Stimulated activated CD4-positive, alpha-beta T cell treated with anti-CD3 and anti-CD28 coated beads, Interleukin-12 subunit alpha, Interleukin-12 subunit beta, amount 100 ng/mL, for 48 hours (primary cell): ENCODE data around the gene PPM1L.
"Not testable (repeated sequence)": the region's sequence is repeated elsewhere in the genome, so short reads cannot be mapped to it uniquely, and the experiment has no call there.

Experiments used
- DNase-seq, 3 donors: peaks; one replicate each; pipeline ENCODE4 v3.0.0-alpha.2; 2020; ENCODE audit warnings: low read depth in 2 of 3, low spot score in 1 of 3

The PPM1L gene

DNA sequence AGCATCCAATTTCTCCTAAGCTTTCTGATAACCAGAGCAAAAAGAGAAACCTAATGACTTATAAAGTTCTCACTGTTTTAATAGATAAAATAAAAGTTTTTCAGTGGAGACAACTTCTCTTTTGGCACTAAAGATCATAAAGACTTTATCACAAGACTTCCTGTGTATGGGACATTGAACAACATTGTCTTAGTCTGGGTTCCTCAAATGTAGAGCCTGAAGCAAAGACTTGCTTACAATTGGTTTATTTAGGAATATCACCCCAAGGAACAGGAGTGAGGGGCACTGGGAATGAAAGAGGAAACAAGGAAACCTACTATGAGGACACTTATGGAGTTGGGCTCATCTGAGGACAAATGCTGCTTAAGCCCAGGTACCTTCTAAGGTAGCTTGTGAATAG, 221.7 kb downstream of the PPM1L start:
- no peak for DNase-seq

GRCh38 chr3:160980740-160981139, 224.7 kb downstream of the PPM1L start:
- DNase-seq = no peak

GRCh38 chr3:160981217-160981938, 225.3 kb downstream of the PPM1L start:
- no peak for DNase-seq

DNA sequence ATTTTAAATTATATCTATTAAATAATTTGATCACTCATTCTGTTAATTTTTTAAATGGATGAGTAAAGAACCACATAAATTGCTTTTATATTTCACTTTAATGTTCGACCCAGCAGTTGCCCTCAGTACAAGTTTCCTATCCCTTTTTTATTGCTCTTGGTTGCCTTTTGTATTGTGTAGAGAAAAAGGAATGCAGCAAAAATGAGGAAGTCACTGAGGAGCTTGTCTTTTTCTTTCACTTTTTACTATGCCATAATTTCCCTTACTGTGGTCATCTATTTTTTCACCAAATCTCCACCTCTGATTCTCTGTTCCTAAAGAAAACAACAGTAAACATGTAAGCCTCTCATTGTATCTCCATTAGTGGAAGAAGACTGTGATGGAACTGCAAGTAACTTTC, 226.5 kb downstream of the PPM1L start:
- no peak for DNase-seq

- DNase-seq = not testable (repeated sequence)
Measured at GRCh38 chr3:160983900-160984299, 227.9 kb downstream of the PPM1L start.

DNA sequence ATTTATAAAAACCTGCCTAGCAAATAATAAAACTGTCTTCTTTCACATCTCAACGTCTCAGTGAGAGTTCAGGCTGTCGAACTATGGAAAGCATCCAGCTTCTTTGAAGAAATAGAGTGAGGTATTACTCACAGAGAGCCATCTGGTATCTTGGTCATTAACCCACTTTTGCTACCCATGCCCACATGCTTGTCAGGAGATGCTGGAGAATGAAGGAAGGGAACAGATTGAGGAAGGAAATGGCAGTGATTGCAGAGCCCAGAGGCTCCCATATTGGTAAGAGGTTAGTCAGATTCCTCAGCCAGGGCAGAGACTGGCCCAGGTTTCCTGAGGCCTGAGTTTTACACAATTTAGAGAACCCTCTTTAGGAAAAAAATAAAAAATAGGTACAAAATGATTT, 230.0 kb downstream of the PPM1L start:
- DNase-seq = no peak

- DNase-seq = no peak
Measured at GRCh38 chr3:160987982-160988964, 232.2 kb downstream of the PPM1L start.

DNA sequence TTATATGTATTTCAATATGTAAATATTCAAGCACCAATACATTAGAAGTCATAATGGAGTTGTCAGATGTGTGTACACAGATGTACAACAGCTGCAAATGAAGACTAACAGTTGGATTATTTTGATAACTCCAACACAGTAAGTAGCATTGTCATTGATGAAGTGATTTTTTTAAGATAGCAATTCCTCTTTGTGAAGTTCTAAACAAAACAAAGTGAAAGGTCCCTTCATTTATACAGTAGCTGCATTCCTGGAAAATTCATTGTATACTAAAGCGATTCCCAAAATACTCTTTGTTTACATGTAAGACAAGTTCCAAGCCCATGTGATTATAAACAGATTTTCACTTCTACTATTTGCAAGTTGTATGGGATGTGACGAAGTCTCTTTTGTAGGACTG, 234.4 kb downstream of the PPM1L start:
- DNase-seq = no peak

DNA sequence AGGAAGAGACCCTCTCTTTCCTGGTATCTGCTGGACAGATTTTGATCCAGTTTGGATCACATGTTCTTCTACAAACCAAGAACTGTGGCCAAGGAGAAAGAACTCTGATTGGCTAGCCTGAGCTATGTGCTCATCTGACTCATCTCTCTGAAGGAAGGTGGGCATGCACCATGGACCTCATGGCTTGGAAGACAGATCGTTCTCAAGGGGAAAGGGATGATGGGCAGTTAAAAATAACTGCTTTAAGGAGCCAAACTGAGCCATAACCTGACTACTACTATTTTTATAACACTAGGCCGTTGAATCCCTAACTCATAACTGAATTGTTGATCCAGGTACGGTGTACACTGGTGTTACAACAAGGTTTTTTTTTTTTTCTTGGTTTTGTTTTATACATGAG, 236.7 kb downstream of the PPM1L start:
- DNase-seq = no peak

DNA sequence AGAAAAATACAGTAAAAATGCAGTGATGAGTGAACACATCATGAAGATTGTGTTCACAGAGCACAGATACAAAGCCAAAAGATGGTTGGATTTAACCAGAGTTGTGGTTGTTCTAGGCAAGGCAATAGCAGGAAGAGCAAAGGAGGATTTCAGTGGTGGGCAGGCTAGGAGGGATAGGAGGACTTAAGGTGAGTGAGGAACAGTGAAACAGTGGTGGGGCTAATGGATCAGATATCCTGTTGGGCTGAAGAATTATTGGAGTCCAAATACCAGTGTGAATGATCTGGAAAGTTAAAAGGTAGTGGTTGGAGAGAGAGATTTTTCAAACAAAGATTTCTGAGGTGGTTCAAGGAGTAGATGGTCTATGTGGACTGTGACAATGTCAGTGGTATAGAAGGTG, 240.8 kb downstream of the PPM1L start:
- no peak for DNase-seq

GRCh38 chr3:160998581-160998980, 242.6 kb downstream of the PPM1L start:
- no peak for DNase-seq

DNA sequence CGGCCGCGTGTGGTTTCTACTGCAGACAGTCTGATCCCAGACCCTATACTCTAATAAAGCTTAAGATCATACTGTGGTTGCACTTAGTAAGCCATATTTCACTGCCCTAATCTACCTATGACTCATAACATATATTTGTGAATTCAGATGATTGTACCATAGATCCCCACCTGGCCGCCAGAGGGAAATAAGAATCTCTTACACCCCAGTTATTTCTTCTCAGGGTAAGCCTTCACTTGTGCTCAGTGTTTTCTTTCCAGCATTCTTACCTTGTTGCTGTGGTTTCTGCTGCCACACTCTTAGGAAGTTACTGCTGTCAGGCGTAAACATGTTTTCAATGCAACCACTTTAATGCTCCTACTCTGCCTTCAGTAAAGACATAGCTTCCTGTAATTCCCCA, 243.2 kb downstream of the PPM1L start:
- DNase-seq = no peak

DNA sequence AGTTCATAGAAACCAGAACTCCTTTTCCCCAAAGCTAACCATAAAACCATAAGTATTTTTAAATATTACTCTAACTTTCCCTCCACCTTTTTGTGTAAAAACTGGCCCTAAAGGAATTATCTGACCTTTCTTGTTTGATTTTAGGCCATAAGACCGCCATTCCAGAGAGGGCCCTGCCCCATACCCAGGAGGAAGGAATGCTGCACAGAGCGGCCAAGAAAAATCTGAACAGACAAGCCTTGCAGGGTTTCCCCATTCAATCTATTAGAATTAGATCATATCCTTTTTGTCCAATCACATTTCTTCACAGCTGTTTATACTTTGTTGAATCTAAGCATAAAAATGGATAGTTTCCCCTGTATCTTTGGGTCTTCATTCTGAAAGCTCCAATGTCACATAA, 252.1 kb downstream of the PPM1L start:
- no peak for DNase-seq

GRCh38 chr3:161010151-161010550, 254.1 kb downstream of the PPM1L start:
- not testable (repeated sequence) for DNase-seq

DNA sequence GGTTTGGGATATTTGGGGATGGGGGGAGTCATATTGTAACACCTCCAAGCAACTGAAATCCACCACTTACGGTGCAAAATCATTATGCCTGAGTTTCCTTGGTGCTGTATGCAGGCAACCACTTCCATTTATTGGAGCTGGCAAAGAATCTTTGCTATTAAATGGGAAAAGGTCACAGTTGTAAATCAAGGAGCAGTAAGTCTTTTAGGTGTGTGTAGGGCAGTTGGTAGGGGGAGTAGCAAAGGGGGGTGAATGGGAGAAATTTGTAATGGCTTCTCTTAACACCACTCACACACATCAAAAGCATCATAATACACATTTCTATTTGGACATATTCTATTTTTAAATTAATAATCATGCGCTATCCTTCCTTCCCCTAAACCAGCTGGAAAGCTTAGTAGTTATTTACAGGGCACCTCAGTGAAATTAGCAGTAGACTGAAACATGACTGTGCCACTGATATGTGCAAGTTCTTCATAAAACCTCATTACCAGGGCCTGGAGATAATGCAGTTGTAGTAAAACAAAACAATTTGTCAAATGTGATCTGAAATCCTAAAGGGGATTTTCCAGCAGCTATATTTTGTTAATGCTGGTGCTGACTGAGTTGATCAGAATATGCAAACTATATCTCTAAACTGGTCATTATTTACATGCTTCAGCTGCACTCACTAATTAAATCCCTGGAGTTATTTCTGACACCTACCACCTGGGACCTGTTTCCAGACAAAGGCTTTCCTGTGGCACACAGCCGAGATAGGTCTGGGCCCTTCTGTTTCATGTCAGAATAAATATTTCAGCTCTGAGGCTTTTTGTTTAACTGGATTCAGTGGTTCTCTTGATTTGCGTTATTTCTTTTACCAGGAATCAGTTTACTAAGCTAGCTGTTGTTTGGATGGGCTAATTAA, 259.1 kb downstream of the PPM1L start:
- no peak for DNase-seq

GRCh38 chr3:161016417-161017313, 260.6 kb downstream of the PPM1L start:
- DNase-seq = no peak

- DNase-seq = no peak
Measured at GRCh38 chr3:161017971-161018370, 261.9 kb downstream of the PPM1L start.

GRCh38 chr3:161020256-161020655, 264.2 kb downstream of the PPM1L start:
- no peak for DNase-seq

DNA sequence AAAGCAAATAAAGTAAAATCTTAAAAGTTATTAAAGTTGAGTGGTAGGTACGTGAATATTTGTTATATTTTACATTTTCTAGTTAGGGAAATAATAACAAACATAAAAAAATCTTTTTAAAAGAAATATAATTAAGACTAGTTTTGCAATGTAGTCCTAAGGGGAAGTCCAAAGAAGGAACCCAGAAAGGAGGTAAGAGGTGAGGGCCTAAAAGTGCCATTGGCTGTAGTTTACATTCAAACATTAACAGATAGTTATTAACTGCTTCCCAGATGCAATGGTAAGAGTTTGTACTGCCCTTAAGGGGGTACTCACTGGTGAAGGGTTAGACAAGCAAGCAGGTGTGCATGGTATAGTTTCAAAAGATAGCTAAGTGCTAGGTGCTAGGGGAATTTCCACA, 269.9 kb downstream of the PPM1L start:
- DNase-seq = no peak
